SK-N-SH treated with all-trans-retinoic acid at 6 μM for 48 hours (cell line): ENCODE data around the gene JPT1.

Experiments
- ARNTL ChIP-seq: fragments of 450-650 bp; formaldehyde crosslinking; IDR thresholded peaks from 2 replicates; pipeline ENCODE4 v1.5.0; 2020; ENCODE audit warnings: low read depth, mild to moderate bottlenecking, moderate library complexity, borderline replicate concordance
- BACH2 ChIP-seq: fragments of 250-450 bp; sonication (Bioruptor Pico); IDR thresholded peaks from 2 replicates; pipeline ENCODE4 v1.9.0; 2021; ENCODE audit warnings: mild to moderate bottlenecking, borderline replicate concordance
- CREB5 ChIP-seq: fragments of 250-450 bp; sonication (Bioruptor Pico); IDR thresholded peaks from 2 replicates; pipeline ENCODE4 v1.5.1; 2020; ENCODE audit warnings: low read depth, mild to moderate bottlenecking, moderate library complexity
- CSRNP3 ChIP-seq: fragments of 250-450 bp; sonication (Bioruptor Pico); IDR thresholded peaks from 2 replicates; pipeline ENCODE4 v1.5.1; 2021; ENCODE audit warnings: mild to moderate bottlenecking, moderate library complexity
- ESRRG ChIP-seq: fragments of 250-450 bp; sonication (Bioruptor Pico); IDR thresholded peaks from 2 replicates; pipeline ENCODE4 v1.6.1; 2021; ENCODE audit warnings: mild to moderate bottlenecking
- GLIS3 ChIP-seq: fragments of 250-450 bp; sonication (Bioruptor Pico); IDR thresholded peaks from 2 replicates; pipeline ENCODE4 v1.5.0; 2020; ENCODE audit warnings: mild to moderate bottlenecking, moderate library complexity
- OSR1 ChIP-seq: fragments of 250-450 bp; sonication (Bioruptor Pico); IDR thresholded peaks from 2 replicates; pipeline ENCODE4 v1.8.0; 2022; ENCODE audit warnings: moderate library complexity, mild to moderate bottlenecking, inconsistent platforms
- RARB ChIP-seq: fragments of 250-450 bp; sonication (Bioruptor Pico); IDR thresholded peaks from 2 replicates; pipeline ENCODE4 v1.8.0; 2021; ENCODE audit warnings: mild to moderate bottlenecking, moderate library complexity
- TCF4 ChIP-seq: fragments of 250-450 bp; sonication (Bioruptor Pico); IDR thresholded peaks from 2 replicates; pipeline ENCODE4 v1.8.0; 2021; ENCODE audit warnings: mild to moderate bottlenecking, moderate library complexity, borderline replicate concordance
- TOX ChIP-seq: fragments of 250-450 bp; sonication (Bioruptor Pico); IDR thresholded peaks from 2 replicates; pipeline ENCODE4 v1.8.0; 2021; ENCODE audit warnings: mild to moderate bottlenecking, moderate library complexity, borderline replicate concordance
- ZC3H10 ChIP-seq: fragments of 250-450 bp; sonication (Bioruptor Pico); IDR thresholded peaks from 2 replicates; pipeline ENCODE4 v1.5.1; 2021; ENCODE audit warnings: mild to moderate bottlenecking, moderate library complexity
- ZFP3 ChIP-seq: fragments of 250-450 bp; sonication (Bioruptor Pico); IDR thresholded peaks from 2 replicates; pipeline ENCODE4 v1.5.0; 2020; ENCODE audit warnings: mild to moderate bottlenecking, moderate library complexity
- ZFP30 ChIP-seq: fragments of 450-650 bp; formaldehyde crosslinking; IDR thresholded peaks from 2 replicates; pipeline ENCODE4 v1.5.0; 2022; ENCODE audit warnings: mild to moderate bottlenecking, moderate library complexity
- TF ChIP-seq, protein P1 (sequence below): fragments of 250-450 bp; sonication (Bioruptor Pico); IDR thresholded peaks from 2 replicates; pipeline ENCODE4 v1.8.0; 2020; ENCODE audit warnings: mild to moderate bottlenecking, moderate library complexity, borderline replicate concordance

DNA sequence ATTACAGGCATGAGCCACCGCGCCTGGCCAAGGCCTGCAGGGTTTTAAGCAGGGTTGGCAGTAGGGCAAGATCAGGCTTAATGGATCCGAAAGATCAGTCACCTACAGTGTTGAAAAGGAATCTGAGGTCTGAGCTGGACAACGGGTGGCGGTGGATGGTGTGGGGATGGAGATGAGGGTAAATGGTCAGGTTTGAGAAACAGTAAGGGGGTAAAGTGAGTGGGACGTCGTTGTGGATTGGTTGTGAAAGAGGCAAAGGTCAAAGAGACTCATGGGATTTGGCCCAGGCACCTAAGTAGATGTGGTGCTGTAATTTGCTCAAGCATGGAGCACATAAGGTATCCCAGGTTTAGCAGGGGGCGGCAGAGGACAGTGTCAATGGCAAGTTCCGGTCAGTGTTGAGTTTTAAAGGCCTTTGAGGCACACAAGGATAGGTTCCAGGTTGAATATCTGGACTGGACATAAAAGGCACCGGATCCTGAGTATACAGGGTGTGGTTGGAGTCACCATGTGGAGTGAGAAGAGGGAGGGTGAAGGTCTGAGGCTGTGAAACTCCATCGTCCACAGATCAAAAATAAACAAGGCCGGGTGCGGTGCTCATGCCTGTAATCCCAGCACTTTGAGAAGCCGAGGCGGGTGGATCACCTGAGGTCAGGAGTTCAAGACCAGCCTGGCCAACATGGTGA, 67.7 kb downstream of the JPT1 start:
- no peak for TF ChIP-seq CREB5 (CRISPR knock-in tag)
- no peak for TF ChIP-seq ZC3H10 (CRISPR knock-in tag)
- TF ChIP-seq ARNTL (CRISPR knock-in tag) = no peak
- TF ChIP-seq BACH2 (CRISPR knock-in tag) = no peak
- no peak for TF ChIP-seq TOX
- no peak for TF ChIP-seq ZFP30 (CRISPR knock-in tag)
- no peak for TF ChIP-seq RARB (CRISPR knock-in tag)
- TF ChIP-seq ZFP3 (CRISPR knock-in tag) = no peak
- TF ChIP-seq GLIS3 (CRISPR knock-in tag) = no peak
- TF ChIP-seq CSRNP3 (CRISPR knock-in tag) = no peak
- TF ChIP-seq ESRRG = no peak
- no peak for TF ChIP-seq OSR1
- TF ChIP-seq TCF4 (CRISPR knock-in tag) = no peak
- TF ChIP-seq, protein P1, sequence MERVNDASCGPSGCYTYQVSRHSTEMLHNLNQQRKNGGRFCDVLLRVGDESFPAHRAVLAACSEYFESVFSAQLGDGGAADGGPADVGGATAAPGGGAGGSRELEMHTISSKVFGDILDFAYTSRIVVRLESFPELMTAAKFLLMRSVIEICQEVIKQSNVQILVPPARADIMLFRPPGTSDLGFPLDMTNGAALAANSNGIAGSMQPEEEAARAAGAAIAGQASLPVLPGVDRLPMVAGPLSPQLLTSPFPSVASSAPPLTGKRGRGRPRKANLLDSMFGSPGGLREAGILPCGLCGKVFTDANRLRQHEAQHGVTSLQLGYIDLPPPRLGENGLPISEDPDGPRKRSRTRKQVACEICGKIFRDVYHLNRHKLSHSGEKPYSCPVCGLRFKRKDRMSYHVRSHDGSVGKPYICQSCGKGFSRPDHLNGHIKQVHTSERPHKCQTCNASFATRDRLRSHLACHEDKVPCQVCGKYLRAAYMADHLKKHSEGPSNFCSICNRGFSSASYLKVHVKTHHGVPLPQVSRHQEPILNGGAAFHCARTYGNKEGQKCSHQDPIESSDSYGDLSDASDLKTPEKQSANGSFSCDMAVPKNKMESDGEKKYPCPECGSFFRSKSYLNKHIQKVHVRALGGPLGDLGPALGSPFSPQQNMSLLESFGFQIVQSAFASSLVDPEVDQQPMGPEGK (CRISPR knock-in tag) = no peak
